Activated naive CD4-positive, alpha-beta T cell treated with anti-CD3 and anti-CD28 coated beads for 36 hours (primary cell): ENCODE results near the gene CHPF. TPM values are rescaled to one million over a fixed set of nuclear protein-coding genes. Genes with fewer than 3 reads are reported as not detected.

Source experiments
- microRNA-seq: library from miRNA; unstranded; fragments of <30 nt; microRNA quantifications from one replicate; pipeline ENCODE4 v1.2.0, GENCODE V29; 2022; ENCODE audit warnings: borderline microRNAs expressed, borderline replicate concordance
- total RNA-seq, 2 experiments: library from RNA; stranded (reverse); gene quantifications; one replicate each; pipeline ENCODE4 v1.2.3, GENCODE V29; 2021

Gene CHPF
- total RNA-seq, 2 experiments from 2014 or later: 8.5 to 9.0 TPM

Small RNAs within 50 kb of the gene (microRNA-seq; reads per million reads assigned to microRNA genes)
- not detected for gene MIR3132

Other genes with a start within 250 kb of the CHPF start
- not detected for gene PTPRN, start 234.4 kb downstream of the CHPF start, total RNA-seq
- gene RESP18, start 211.1 kb downstream of the CHPF start, total RNA-seq: not detected
- gene DNPEP, start 155.9 kb downstream of the CHPF start, total RNA-seq: 10 to 100 TPM; 67.1 to 74.2 TPM
- gene DES, start 125.4 kb downstream of the CHPF start, total RNA-seq: not detected
- 1 to 10 TPM; 1.3 to 1.4 TPM for gene SPEG, start 109.0 kb downstream of the CHPF start, total RNA-seq
- gene GMPPA, start 44.9 kb downstream of the CHPF start, total RNA-seq: 10 to 100 TPM; 25.2 to 28.4 TPM
- gene ASIC4, start 29.3 kb downstream of the CHPF start, total RNA-seq: not detected
- gene TMEM198, start 219 bp upstream of the CHPF start, total RNA-seq: 1 to 10 TPM in 1 of 2 experiments, under 1 TPM in 1; 0.86 to 1.1 TPM
- gene OBSL1, start 27.7 kb upstream of the CHPF start, total RNA-seq: 1 to 10 TPM; 1.5 to 1.6 TPM
- not detected for gene INHA, start 28.5 kb upstream of the CHPF start, total RNA-seq
- 10 to 100 TPM; 32.1 TPM for gene STK11IP, start 54.0 kb upstream of the CHPF start, total RNA-seq
- gene SLC4A3, start 83.8 kb upstream of the CHPF start, total RNA-seq: not detected